ENCODE measurements around the gene GAST. TPM values are rescaled to one million over a fixed set of nuclear protein-coding genes. Genes with fewer than 3 reads are reported as not detected.
A peak's percentile ranks its signal among the peaks of the same experiment; 100 is the strongest.
"Not testable (repeated sequence)": the region's sequence is repeated elsewhere in the genome, so short reads cannot be mapped to it uniquely, and the experiment has no call there.

The GAST gene
- total RNA-seq, 4 donors from 2014 or later, result not detected

DNA sequence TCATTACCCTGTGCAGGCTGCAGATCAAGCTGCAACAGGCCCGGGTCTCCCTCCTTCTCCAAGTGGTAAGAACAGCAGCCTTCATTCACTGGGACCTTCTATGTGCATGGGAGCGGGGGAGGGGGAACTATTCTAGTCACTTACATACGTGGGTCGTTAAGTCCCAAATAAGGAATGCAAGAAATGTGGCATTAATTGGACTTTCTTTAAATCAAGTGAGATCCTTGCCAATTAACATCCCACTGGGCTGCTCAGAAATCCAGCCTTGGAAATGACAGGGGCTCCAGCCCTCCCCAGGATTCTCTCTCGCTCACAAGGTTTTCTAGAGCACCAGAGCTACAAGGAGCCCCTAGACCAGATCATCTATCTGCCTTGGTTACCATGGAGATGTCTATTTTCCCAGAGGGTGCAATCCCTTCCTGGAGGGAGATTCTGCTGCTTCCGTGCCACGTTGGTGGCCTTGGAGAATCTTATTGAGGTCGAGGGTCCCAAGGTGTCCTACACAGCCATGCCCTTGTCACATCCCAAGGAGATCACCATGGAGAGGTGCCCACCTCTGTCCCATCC lies 28.6 kb upstream of the GAST start:
- H3K4me1 ChIP-seq, result peaks cover 0 to 25% (median 8%) of the 10 kb centered on the region in 3 donors
- intact Hi-C loops (cut with DNase I), result no loop called here
- no peaks in the 10 kb centered on the region for H3K36me3 ChIP-seq
- TF ChIP-seq, protein P1, sequence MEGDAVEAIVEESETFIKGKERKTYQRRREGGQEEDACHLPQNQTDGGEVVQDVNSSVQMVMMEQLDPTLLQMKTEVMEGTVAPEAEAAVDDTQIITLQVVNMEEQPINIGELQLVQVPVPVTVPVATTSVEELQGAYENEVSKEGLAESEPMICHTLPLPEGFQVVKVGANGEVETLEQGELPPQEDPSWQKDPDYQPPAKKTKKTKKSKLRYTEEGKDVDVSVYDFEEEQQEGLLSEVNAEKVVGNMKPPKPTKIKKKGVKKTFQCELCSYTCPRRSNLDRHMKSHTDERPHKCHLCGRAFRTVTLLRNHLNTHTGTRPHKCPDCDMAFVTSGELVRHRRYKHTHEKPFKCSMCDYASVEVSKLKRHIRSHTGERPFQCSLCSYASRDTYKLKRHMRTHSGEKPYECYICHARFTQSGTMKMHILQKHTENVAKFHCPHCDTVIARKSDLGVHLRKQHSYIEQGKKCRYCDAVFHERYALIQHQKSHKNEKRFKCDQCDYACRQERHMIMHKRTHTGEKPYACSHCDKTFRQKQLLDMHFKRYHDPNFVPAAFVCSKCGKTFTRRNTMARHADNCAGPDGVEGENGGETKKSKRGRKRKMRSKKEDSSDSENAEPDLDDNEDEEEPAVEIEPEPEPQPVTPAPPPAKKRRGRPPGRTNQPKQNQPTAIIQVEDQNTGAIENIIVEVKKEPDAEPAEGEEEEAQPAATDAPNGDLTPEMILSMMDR (IDR thresholded peaks at IDR 0.05), result no peak
- no peak for TF ChIP-seq POLR2A (IDR thresholded peaks at IDR 0.05)
- H3K27ac ChIP-seq, result no peak overlapping the region
- no peaks in the 10 kb centered on the region for H3K27me3 ChIP-seq
- DNase-seq, result no peak
- WGBS, 2 donors, result 69 to 76% methylated on average over 7 to 8 of the region's 8 CpGs
- H3K4me3 ChIP-seq, result no peak overlapping the region
- H3K9me3 ChIP-seq, result no peaks in the 10 kb centered on the region

DNA sequence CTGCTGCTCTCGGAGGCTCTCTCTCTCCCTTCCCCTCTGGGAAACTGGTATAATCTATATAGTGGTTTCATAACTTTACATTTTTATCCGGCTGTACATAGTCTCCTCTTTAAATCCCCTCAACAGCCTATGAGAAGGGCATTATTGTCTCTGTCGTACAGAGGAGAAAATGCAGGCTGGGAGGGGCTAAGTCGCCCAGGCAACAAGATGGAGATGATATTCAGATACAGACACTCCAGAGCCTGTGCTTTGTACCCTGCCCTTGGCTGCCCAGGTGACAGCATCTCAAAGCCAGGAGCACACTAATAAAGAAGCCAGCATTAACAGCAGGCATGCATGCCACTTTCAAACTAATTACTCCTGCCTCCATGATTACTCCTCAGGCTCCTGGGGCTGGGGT lies 28.1 kb upstream of the GAST start:
- intact Hi-C loops (cut with DNase I), result no loop called here
- H3K4me1 ChIP-seq, result peaks cover 0 to 19% (median 8%) of the 10 kb centered on the region in 3 donors
- WGBS, 2 donors, result 65 to 70% methylated on average over 3 to 4 of the region's 4 CpGs
- no peak overlapping the region for H3K4me3 ChIP-seq
- no peak overlapping the region for H3K27ac ChIP-seq
- no peaks in the 10 kb centered on the region for H3K27me3 ChIP-seq
- TF ChIP-seq POLR2A (IDR thresholded peaks at IDR 0.05), result no peak
- TF ChIP-seq, protein P1 (IDR thresholded peaks at IDR 0.05), result no peak
- H3K36me3 ChIP-seq, result no peaks in the 10 kb centered on the region
- DNase-seq, result no peak
- H3K9me3 ChIP-seq, result no peaks in the 10 kb centered on the region

DNA sequence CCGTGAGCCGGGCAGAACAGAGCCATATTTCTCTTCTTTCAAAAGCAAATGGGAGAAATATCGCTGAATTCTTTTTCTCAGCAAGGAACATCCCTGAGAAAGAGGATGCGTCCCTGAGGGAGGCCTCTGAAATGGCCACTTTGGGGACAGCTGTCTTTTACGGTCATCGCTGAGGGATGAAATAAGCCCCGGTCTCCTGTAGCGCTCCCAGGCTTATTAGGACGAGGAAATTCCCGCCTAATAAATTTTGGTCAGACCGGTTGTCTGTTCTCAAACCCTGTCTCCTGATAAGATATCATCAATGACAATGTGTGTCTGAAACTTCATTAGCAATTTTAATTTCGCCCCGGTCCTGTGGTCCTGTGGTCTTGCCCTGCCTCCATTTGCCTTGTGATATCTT lies 26.4 kb upstream of the GAST start:
- H3K27me3 ChIP-seq; H3K4me3 ChIP-seq; H3K27ac ChIP-seq; H3K9me3 ChIP-seq; DNase-seq; intact Hi-C loops (cut with DNase I): not testable (repeated sequence)
- peaks cover 5 to 23% (median 12%) of the 10 kb centered on the region in 3 donors for H3K4me1 ChIP-seq
- H3K36me3 ChIP-seq, result peaks cover 13 to 14% (median 13%) of the 10 kb centered on the region in 3 donors
- 88 to 95% methylated on average over 13 of the region's 13 CpGs for WGBS, 2 donors

DNA sequence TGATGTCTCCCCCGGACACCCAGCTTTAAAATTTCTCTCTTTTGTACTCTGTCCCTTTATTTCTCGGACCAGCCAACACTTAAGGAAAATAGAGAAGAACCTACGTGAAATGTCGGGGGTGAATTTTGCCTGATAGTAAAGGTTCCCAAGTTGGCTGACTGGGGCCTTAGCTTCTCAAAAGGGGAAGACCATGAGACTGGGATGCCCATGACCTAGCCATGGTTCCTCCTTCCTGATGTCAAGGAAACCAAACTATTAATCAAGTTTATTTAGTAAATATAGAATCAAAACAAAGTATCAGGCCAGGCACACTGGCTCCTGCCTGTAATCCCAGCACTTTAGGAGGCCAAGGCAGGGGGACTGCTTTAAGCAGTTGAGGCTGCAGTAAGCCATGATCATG lies 25.9 kb upstream of the GAST start:
- TF ChIP-seq, protein P1 (IDR thresholded peaks at IDR 0.05), result no peak
- TF ChIP-seq POLR2A (IDR thresholded peaks at IDR 0.05), result no peak
- intact Hi-C loops (cut with DNase I), result no loop called here
- no peak for DNase-seq
- 91 to 93% methylated on average over 4 of the region's 4 CpGs for WGBS, 2 donors
- H3K4me3 ChIP-seq, result no peak overlapping the region
- no peaks in the 10 kb centered on the region for H3K27me3 ChIP-seq
- H3K27ac ChIP-seq, result no peak overlapping the region
- no peaks in the 10 kb centered on the region for H3K9me3 ChIP-seq
- peaks cover 17 to 20% (median 18%) of the 10 kb centered on the region in 3 donors for H3K36me3 ChIP-seq
- H3K4me1 ChIP-seq, result peaks cover 10 to 29% (median 17%) of the 10 kb centered on the region in 3 donors

DNA sequence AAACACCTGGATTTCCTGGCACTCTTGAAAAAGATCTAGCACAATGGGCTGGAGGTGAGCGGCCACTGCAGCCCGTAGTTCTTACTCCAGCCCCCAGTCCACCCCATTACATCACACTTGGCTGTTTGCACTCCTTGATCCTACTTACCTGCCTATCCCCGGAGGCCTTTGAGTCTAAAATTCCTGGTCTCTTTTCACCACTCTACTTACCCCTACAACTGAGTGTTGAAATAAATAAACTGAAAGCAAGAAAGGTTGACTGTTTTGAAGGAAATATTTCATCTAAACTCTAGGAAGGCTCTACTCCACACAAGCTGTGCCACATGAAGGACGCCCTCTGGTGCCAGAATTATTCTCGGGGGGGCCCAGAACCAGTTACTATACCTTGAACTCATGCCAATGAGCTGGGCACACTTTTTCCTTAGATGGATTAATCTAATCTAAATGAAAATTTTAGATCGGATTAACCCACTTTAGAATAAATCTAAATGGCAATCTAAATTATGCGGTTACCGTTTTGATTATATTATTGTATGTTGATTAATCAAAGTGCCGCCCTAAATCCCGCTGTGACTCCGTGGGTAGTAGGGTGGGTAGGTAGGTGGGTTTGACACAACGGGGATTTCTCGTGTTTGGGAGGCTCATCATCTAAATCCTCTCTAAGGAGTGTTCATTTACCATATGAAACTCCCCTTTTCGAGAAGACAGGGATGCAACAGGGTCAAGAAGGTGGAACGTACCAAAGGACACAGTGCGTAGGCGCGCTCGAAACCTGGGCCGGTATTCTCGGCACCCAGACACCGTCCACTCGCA lies 24.1 kb upstream of the GAST start:
- H3K36me3 ChIP-seq, result peaks cover 32 to 37% (median 34%) of the 10 kb centered on the region in 3 donors
- no peak for DNase-seq
- TF ChIP-seq, protein P1 (IDR thresholded peaks at IDR 0.05), result peak in 1 of 6 experiments; percentile 8
- TF ChIP-seq POLR2A (IDR thresholded peaks at IDR 0.05), result no peak
- peak overlapping the region; percentile 72 to 96 (median 82) for H3K4me3 ChIP-seq
- WGBS, 2 donors, result 3 to 5% methylated on average over 17 to 21 of the region's 23 CpGs
- intact Hi-C loops (cut with DNase I), result no loop called here
- H3K9me3 ChIP-seq, result no peaks in the 10 kb centered on the region
- peak overlapping the region; percentile 98 to 100 (median 99) for H3K27ac ChIP-seq
- peaks cover 14 to 44% (median 21%) of the 10 kb centered on the region in 3 donors for H3K4me1 ChIP-seq
- H3K27me3 ChIP-seq, result no peaks in the 10 kb centered on the region

Data from esophagus squamous epithelium (tissue), 5 donors.